22Rv1 (cell line): ENCODE data around the gene DYNC2H1.

Source experiments
- CTCF ChIP-seq: fragments of 450-650 bp; IDR thresholded peaks from 2 replicates; pipeline ENCODE4 v1.5.1; 2017; ENCODE audit warnings: mild to moderate bottlenecking
- ZFX ChIP-seq: fragments of 450-650 bp; IDR thresholded peaks from 2 replicates; pipeline ENCODE4 v1.6.1; 2017; ENCODE audit warnings: antibody characterized with exemption, borderline replicate concordance

GRCh38 chr11:103480421-103480820, 371.2 kb downstream of the DYNC2H1 start:
- no peak for TF ChIP-seq CTCF
- no peak for TF ChIP-seq ZFX
